NK-92 (cell line): ENCODE measurements around the gene MYBPH.

ENCODE experiments used
- DNase-seq: peaks from one replicate; lab custom pipeline; 2025; ENCODE audit not compliant: unreplicated experiment; lab: John Stamatoyannopoulos, UW

The MYBPH gene

GRCh38 chr1:203150511-203151297 lies 24.9 kb downstream of the MYBPH start:
- DNase-seq, result no peak

GRCh38 chr1:203149188-203149840 lies 26.3 kb downstream of the MYBPH start:
- DNase-seq, result no peak

GRCh38 chr1:203148579-203148978 lies 27.0 kb downstream of the MYBPH start:
- DNase-seq, result no peak

GRCh38 chr1:203148127-203148526 lies 27.5 kb downstream of the MYBPH start:
- DNase-seq, result no peak

- DNase-seq, result no peak
These were observed 28.2 kb downstream of the MYBPH start for GRCh38 chr1:203147376-203147775.

- DNase-seq, result no peak
These were observed 29.1 kb downstream of the MYBPH start for GRCh38 chr1:203146537-203146936.

GRCh38 chr1:203146042-203146369 lies 29.6 kb downstream of the MYBPH start:
- no peak for DNase-seq

GRCh38 chr1:203145321-203146041 lies 30.1 kb downstream of the MYBPH start:
- no peak for DNase-seq

- no peak for DNase-seq
These were observed 31.0 kb downstream of the MYBPH start for GRCh38 chr1:203144661-203145060.

GRCh38 chr1:203143641-203144040 lies 32.0 kb downstream of the MYBPH start:
- DNase-seq, result no peak

- DNase-seq, result no peak
These were observed 32.8 kb downstream of the MYBPH start for GRCh38 chr1:203142684-203143408.

GRCh38 chr1:203142124-203142523 lies 33.5 kb downstream of the MYBPH start:
- no peak for DNase-seq

- no peak for DNase-seq
These were observed 34.7 kb downstream of the MYBPH start for GRCh38 chr1:203140743-203141520.

GRCh38 chr1:203139976-203140475 lies 35.6 kb downstream of the MYBPH start:
- DNase-seq, result no peak

GRCh38 chr1:203138066-203138465 lies 37.6 kb downstream of the MYBPH start:
- DNase-seq, result no peak

- DNase-seq, result no peak
These were observed 38.3 kb downstream of the MYBPH start for GRCh38 chr1:203137324-203137723.

GRCh38 chr1:203136409-203137042 lies 39.1 kb downstream of the MYBPH start:
- DNase-seq, result no peak

GRCh38 chr1:203135636-203136305 lies 39.9 kb downstream of the MYBPH start:
- DNase-seq, result no peak

- DNase-seq, result no peak
These were observed 41.5 kb downstream of the MYBPH start for GRCh38 chr1:203133970-203134725.
